WTC11 (cell line): ENCODE results near the gene RALY.

Experiments used
- CTCF ChIP-seq: fragments of 200-600 bp; IDR thresholded peaks from 2 replicates; pipeline ENCODE4 v1.8.0; 2022; ENCODE audit warnings: antibody characterized with exemption
- E2F5 ChIP-seq: sonication (generic); formaldehyde crosslinking; IDR thresholded peaks from 2 replicates; pipeline ENCODE4 v1.8.1; 2022; ENCODE audit warnings: mild to moderate bottlenecking, moderate library complexity, missing genetic modification reagents
- FOXP1 ChIP-seq: sonication (generic); formaldehyde crosslinking; IDR thresholded peaks from 2 replicates; pipeline ENCODE4 v1.8.0; 2022; ENCODE audit warnings: missing genetic modification reagents, mild to moderate bottlenecking, moderate library complexity, borderline replicate concordance
- IRF2 ChIP-seq: sonication (generic); formaldehyde crosslinking; IDR thresholded peaks from 2 replicates; pipeline ENCODE4 v1.8.0; 2022; ENCODE audit warnings: low read depth, missing genetic modification reagents, borderline replicate concordance
- NR3C1 ChIP-seq: sonication (generic); formaldehyde crosslinking; conservative IDR thresholded peaks from 2 replicates; pipeline ENCODE4 v1.8.1; 2023; ENCODE audit warnings: low read depth, mild to moderate bottlenecking, missing genetic modification reagents
- ZNF423 ChIP-seq: fragments of 250-450 bp; sonication (Bioruptor Pico); IDR thresholded peaks from 2 replicates; pipeline ENCODE4 v2.1.2; 2022; ENCODE audit warnings: mild to moderate bottlenecking, moderate library complexity
- ZNF532 ChIP-seq: fragments of 250-450 bp; sonication (Bioruptor Pico); IDR thresholded peaks from 2 replicates; pipeline ENCODE4 v1.9.0; 2021; ENCODE audit warnings: mild to moderate bottlenecking, borderline replicate concordance
- TF ChIP-seq, protein P1 (sequence below): sonication (generic); formaldehyde crosslinking; IDR thresholded peaks from 2 replicates; pipeline ENCODE4 v1.8.0; 2022; ENCODE audit warnings: mild to moderate bottlenecking, missing genetic modification reagents
- TF ChIP-seq, protein P2 (sequence below): sonication (generic); formaldehyde crosslinking; IDR thresholded peaks from 2 replicates; pipeline ENCODE4 v1.8.1; 2023; ENCODE audit warnings: mild to moderate bottlenecking, missing genetic modification reagents, moderate library complexity
- TF ChIP-seq, protein P3 (sequence below): sonication (generic); formaldehyde crosslinking; IDR thresholded peaks from 2 replicates; pipeline ENCODE4 v1.8.0; 2023; ENCODE audit warnings: missing genetic modification reagents, mild to moderate bottlenecking, borderline replicate concordance
- TF ChIP-seq, protein P4 (sequence below): sonication (generic); formaldehyde crosslinking; IDR thresholded peaks from 2 replicates; pipeline ENCODE4 v1.8.1; 2023; ENCODE audit warnings: mild to moderate bottlenecking, missing genetic modification reagents
- TF ChIP-seq, protein P5 (sequence below): sonication (generic); formaldehyde crosslinking; IDR thresholded peaks from 2 replicates; pipeline ENCODE4 v1.8.0; 2023; ENCODE audit warnings: mild to moderate bottlenecking, missing genetic modification reagents

- TF ChIP-seq IRF2 (CRISPR knock-in tag) (no peak), CTCF (no peak), ZNF423 (no peak), NR3C1 (CRISPR knock-in tag) (no peak), FOXP1 (CRISPR knock-in tag) (no peak), ZNF532 (CRISPR knock-in tag) (no peak), E2F5 (CRISPR knock-in tag) (no peak)
- TF ChIP-seq, protein P1, sequence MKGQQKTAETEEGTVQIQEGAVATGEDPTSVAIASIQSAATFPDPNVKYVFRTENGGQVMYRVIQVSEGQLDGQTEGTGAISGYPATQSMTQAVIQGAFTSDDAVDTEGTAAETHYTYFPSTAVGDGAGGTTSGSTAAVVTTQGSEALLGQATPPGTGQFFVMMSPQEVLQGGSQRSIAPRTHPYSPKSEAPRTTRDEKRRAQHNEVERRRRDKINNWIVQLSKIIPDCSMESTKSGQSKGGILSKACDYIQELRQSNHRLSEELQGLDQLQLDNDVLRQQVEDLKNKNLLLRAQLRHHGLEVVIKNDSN (CRISPR knock-in tag): no peak
- TF ChIP-seq, protein P2, sequence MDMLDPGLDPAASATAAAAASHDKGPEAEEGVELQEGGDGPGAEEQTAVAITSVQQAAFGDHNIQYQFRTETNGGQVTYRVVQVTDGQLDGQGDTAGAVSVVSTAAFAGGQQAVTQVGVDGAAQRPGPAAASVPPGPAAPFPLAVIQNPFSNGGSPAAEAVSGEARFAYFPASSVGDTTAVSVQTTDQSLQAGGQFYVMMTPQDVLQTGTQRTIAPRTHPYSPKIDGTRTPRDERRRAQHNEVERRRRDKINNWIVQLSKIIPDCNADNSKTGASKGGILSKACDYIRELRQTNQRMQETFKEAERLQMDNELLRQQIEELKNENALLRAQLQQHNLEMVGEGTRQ (CRISPR knock-in tag): no peak
- TF ChIP-seq, protein P3, sequence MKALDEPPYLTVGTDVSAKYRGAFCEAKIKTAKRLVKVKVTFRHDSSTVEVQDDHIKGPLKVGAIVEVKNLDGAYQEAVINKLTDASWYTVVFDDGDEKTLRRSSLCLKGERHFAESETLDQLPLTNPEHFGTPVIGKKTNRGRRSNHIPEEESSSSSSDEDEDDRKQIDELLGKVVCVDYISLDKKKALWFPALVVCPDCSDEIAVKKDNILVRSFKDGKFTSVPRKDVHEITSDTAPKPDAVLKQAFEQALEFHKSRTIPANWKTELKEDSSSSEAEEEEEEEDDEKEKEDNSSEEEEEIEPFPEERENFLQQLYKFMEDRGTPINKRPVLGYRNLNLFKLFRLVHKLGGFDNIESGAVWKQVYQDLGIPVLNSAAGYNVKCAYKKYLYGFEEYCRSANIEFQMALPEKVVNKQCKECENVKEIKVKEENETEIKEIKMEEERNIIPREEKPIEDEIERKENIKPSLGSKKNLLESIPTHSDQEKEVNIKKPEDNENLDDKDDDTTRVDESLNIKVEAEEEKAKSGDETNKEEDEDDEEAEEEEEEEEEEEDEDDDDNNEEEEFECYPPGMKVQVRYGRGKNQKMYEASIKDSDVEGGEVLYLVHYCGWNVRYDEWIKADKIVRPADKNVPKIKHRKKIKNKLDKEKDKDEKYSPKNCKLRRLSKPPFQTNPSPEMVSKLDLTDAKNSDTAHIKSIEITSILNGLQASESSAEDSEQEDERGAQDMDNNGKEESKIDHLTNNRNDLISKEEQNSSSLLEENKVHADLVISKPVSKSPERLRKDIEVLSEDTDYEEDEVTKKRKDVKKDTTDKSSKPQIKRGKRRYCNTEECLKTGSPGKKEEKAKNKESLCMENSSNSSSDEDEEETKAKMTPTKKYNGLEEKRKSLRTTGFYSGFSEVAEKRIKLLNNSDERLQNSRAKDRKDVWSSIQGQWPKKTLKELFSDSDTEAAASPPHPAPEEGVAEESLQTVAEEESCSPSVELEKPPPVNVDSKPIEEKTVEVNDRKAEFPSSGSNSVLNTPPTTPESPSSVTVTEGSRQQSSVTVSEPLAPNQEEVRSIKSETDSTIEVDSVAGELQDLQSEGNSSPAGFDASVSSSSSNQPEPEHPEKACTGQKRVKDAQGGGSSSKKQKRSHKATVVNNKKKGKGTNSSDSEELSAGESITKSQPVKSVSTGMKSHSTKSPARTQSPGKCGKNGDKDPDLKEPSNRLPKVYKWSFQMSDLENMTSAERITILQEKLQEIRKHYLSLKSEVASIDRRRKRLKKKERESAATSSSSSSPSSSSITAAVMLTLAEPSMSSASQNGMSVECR (CRISPR knock-in tag): no peak
- TF ChIP-seq, protein P4, sequence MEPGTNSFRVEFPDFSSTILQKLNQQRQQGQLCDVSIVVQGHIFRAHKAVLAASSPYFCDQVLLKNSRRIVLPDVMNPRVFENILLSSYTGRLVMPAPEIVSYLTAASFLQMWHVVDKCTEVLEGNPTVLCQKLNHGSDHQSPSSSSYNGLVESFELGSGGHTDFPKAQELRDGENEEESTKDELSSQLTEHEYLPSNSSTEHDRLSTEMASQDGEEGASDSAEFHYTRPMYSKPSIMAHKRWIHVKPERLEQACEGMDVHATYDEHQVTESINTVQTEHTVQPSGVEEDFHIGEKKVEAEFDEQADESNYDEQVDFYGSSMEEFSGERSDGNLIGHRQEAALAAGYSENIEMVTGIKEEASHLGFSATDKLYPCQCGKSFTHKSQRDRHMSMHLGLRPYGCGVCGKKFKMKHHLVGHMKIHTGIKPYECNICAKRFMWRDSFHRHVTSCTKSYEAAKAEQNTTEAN (CRISPR knock-in tag): no peak
- TF ChIP-seq, protein P5, sequence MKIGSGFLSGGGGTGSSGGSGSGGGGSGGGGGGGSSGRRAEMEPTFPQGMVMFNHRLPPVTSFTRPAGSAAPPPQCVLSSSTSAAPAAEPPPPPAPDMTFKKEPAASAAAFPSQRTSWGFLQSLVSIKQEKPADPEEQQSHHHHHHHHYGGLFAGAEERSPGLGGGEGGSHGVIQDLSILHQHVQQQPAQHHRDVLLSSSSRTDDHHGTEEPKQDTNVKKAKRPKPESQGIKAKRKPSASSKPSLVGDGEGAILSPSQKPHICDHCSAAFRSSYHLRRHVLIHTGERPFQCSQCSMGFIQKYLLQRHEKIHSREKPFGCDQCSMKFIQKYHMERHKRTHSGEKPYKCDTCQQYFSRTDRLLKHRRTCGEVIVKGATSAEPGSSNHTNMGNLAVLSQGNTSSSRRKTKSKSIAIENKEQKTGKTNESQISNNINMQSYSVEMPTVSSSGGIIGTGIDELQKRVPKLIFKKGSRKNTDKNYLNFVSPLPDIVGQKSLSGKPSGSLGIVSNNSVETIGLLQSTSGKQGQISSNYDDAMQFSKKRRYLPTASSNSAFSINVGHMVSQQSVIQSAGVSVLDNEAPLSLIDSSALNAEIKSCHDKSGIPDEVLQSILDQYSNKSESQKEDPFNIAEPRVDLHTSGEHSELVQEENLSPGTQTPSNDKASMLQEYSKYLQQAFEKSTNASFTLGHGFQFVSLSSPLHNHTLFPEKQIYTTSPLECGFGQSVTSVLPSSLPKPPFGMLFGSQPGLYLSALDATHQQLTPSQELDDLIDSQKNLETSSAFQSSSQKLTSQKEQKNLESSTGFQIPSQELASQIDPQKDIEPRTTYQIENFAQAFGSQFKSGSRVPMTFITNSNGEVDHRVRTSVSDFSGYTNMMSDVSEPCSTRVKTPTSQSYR (CRISPR knock-in tag): no peak
Observed at GRCh38 chr20:34083781-34084180, 90.1 kb downstream of the RALY start.
